ENCODE measurements around the gene COG6.

The COG6 gene

DNA sequence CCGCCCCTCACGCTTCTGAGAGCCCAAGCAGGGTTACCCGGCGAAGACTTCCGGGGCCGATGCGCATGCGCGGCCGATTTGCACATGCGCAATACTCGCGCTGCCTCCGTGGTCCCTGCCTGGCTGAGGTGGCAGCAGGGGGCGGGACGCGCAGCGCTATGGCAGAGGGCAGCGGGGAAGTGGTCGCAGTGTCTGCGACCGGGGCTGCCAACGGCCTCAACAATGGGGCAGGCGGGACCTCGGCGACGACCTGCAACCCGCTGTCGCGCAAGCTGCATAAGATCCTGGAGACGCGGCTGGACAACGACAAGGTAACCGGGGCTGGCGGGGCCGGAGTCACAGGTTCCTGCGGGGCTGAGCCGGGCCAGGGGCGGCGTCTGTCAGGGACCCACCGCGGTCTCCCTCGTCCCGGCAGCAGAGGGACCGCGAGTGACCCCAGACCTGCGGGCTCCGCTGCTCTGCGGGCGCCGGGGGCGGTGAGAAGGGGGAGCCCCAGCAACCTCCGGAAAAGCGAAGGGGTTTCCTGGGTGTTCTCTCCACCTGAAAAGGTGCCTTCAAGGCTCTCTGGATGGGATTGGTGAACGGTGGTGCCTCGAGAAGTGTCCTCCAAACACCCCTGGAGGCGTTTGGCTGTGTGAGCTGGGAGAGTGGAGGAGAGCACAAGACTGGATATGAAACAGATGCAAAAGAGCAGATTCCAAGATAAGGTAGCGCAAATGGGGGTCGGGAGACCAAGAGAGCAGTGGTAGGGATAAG lies at the start of gene COG6:
Gene COG6, plus strand, starts transcription at position 94 of the 756 bp plus-strand sequence. Its CDS starts 65 bp downstream, at position 159.
- peak; percentile 97 for DNase-seq

DNA sequence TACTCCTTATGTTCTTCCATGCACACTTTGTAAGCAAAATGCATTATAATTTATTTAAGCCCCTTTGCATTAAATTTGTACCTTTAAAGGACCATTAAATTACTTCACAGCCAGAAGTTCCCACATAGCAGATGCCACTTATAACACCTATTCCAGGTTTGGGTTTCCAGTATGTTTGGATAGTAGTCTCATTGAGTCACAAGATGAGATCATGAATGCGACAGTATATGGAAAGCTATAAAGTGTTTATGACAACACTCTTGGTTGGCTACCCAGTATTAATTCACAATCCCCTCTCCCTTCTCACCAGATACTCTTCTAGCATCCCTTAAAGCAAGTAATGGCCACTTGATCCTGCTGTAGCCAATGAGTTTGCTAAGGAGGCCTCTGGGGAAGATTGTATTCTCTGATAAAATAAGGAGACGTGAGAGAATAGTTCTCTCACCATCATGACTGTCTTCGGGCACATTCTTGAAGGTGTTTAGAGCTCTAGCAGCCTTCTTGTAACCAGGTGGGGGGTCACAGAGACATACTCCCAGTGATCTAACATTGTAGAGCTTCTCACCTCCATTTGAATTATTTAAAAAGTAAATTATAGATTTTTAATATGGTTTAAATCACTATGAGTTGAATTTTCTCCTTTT lies 49.7 kb upstream of the COG6 start:
- DNase-seq, result no peak

DNA sequence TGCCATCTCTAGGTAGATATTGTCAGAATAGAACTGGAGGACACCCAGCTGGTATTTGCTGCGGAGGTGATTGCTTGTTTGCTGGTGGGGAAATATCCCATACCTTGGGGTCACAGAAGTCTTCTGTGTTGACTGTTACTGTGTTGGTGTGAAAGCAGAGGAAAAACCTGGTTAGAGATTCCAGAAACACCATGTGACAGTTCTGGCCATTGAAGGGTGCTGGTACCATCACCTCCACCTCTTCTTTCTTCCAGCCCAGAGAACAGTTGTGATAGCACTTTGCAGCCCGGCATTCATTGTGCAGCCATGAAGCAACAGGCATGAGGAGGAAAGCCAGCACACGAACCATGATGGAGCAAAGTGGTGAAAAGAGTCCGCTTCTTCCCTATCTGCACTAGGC lies 47.6 kb upstream of the COG6 start:
- DNase-seq, result no peak

- peak; percentile 55 for DNase-seq
Measured at GRCh38 chr13:39612023-39612637, 43.3 kb upstream of the COG6 start.

DNA sequence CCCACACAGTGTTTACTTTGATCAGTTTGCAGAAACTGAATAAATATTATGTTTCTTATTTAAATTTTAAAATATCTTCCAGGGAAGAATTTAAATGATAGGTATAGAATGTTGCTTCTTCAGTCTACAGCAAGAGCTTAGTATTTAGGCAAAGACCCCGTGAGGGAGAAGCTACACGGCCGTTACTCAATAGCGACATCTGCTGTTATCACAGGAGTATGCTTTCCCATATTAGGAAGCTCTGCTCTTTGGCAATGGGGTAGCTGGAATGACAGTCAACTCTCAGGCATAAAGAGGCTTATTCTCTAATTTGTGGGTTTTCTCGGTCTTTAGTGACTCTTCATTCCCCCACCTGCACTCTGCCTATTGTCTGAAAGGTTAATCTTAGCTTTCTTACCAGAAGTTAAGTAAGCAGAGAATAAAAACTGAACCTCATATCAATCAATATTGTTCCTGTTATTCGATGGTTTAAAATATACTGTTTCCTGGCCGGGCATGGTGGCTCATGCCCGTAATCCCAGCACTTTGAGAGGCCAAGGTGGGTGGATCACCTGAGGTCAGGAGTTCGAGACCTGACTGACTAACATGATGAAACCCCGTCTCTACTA lies 39.3 kb upstream of the COG6 start:
- DNase-seq, result peak; percentile 26

GRCh38 chr13:39618561-39618960 lies 36.9 kb upstream of the COG6 start:
- DNase-seq, result no peak

GRCh38 chr13:39623466-39623865 lies 32.0 kb upstream of the COG6 start:
- no peak for DNase-seq

- DNase-seq, result no peak
Measured at GRCh38 chr13:39631307-39631706, 24.2 kb upstream of the COG6 start.

GRCh38 chr13:39632994-39633393 lies 22.5 kb upstream of the COG6 start:
- no peak for DNase-seq

DNA sequence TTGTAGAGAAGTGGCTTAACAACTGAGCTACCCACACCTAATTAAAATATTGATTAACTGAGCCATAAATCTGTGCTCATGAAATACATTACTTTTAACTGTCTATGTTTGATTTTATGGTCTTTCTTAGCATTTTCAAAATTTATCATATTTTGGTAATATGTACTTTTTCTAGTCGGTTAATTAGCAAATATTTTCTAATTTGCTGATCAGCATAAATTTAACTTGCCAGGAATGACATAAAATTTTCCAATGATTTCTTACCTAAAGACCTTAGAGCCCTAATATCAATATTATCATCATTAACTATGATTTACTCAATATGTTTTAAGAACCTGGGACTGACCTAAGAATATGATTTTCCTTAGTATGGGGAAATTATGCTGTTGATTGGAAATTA lies 19.9 kb upstream of the COG6 start:
- DNase-seq, result no peak

DNA sequence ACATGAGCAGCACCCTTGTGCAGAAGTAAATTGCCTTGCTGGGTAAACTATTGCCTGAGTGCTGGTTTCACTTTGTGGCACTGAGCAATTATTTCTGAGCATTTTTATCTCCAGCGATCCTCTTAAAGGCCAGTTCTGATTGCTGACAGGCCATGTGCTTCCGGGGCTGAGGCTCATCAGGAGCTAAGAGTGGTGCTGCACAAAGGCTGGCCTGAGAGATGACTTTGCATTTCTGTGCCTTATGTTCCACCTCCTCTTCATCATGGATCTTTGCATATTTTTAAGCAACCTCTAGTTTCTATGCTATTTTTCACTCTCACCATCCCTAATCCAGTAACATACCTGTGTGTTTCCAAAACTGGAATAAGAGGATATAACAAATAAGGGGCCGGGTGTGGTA lies 17.6 kb upstream of the COG6 start:
- DNase-seq, result no peak

DNA sequence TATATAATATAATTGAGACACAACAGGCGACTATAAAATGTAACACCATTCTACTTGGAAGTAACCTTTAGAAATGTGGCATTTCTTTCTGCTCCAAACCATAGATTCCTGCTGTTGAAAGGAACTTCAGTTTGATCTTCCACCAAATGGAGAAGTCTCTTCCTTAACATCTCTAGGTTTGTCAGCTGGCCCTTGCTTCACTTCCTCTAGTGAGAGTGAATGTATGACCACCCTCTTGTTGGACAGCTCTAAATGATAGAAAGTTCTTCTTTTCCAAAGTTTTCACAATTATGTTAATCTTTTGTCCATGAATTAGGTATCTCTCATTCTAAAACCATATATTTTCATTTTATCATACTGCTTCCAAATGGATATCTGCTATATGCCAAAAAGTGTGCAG lies 13.8 kb upstream of the COG6 start:
- DNase-seq, result no peak

DNA sequence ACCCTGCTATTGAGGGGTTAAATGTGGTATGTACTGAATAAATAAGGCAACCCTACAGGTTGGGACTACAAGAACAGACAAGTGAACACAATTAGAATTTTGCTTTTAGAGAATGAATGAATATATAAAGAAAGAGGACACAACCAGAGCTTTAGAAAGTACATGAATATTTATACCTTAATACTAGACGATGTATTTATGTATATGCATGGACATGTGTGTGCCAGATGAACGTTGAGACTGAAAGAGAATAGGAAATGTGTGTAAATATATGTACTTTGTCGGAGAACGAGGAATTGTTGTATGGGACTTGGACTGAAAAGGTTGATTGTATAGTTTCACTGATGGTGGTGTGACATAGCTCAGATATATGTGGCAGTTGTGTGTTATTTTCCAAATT lies 9.3 kb upstream of the COG6 start:
- no peak for DNase-seq

- DNase-seq, result no peak
Measured at GRCh38 chr13:39655041-39655568, 357 bp upstream of the COG6 start.

GRCh38 chr13:39656325-39656677 lies 839 bp downstream of the COG6 start:
- DNase-seq, result no peak

DNA sequence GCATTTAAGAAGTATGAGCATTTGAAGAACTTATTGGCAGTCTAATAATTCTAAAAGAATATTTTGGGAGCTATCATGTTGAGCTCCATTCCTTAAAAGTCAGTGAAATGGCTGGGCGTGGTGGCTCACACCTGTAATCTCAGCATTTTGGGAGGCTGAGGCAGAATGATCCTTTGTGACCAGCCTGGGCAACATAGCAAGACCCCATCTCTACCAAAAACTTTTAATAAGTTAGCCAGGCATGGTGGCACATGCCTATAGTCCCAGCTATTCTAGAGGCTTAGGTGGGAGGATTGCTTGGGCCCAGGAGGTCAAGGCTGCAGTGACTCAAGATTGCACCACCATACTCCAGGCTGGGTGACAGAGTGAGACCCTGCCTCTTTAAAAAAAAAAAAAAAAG lies 8.0 kb downstream of the COG6 start:
- DNase-seq, result no peak

DNA sequence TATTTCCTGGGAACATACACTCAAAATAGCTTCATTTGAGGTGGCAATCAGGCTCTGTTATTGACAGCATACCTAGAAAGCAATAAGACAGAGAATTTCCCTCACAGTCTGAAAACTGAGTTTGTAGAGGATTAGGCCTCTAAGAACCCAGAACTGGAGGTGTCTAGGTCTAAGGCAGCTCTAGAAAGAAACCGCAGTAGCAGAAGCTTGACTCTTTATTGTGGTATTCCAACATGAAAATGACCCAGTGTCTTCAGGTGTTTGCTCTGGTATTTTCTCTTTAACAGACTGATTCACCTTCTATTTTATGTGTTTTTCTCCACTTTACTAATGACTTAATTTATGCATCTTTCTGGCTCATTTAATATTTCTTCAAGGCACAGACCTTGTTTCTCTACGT lies 8.5 kb downstream of the COG6 start:
- DNase-seq, result no peak

GRCh38 chr13:39665763-39666162 lies 10.3 kb downstream of the COG6 start:
- DNase-seq, result no peak

- DNase-seq, result no peak
Measured at GRCh38 chr13:39670445-39670844, 15.0 kb downstream of the COG6 start.

DNA sequence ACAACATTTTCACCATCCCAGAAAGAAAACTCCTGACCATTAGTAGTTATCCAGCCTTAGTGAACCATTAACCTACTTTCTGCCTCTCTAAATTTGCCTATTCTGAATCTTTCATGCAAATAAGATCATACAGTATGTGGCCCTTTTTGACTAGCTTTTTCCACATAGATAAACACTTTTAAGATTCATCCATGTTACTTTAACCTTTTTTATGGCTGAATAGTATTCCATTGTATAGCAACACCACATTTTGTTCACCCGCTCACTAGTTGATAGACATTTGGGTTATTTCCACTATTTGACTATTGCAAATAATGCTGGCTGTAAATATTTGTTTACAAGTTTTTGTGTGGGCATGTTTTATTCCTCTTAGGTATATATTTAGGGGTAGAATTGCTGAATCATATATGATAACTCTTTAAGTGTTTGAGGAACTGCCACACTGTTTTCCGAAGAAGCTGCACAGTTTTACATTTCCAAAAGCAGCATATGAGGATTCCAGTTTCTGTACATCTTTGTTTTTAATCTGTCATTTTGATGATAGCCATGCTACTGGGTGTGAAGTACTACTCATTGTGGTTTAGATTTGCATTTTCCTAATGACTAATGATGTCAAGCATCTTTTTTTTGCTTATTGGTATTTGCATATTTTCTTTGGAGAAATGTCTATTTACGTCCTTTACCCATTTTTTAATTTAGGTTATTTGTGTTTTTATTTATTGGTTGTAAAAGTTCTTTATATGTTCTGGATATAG lies 17.1 kb downstream of the COG6 start:
- no peak for DNase-seq

DNA sequence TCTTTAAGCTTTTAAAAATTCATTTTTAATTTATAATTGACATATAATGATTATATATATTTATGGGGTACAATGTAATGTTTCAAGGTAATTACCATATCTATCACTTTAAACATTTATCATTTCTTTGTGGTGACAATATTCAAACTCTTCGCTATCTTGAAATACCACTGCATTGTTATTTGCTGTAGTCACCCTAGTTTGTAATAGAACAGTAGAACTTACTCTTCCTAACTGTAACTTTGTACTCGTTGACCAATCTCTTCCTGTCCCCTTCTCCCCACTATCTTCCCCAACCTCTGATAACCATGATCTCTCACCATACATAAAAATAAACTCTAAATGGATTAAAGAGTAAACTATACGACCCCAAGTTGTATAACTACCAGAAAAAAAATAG lies 20.4 kb downstream of the COG6 start:
- no peak for DNase-seq

DNA sequence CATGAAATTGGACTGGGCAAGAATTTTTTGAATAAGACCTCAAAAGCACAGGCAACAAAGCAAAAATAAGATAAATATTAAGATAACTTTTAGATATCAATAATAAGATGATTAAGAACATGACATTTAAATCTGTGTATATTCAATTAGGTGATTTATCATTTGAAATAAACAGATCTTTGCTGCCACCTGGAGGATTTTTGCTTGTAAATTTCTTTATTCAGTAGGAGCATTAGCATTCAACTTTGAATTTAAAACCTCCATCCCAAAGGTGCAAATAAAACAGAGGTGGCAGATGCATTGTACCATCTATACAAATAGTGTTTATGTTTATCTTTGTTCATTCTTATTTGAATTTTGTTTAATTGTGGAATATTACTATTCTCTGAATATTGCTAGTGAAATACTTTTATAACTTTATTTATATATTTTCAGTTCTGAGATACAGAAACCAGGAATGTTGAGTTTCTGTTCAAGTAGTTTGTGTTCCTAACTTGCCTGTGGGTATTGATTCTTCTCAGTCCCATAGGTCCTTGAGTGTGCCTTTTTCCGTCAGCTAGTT lies 20.9 kb downstream of the COG6 start:
- DNase-seq, result peak; percentile 9

GRCh38 chr13:39682310-39682709 lies 26.8 kb downstream of the COG6 start:
- DNase-seq, result no peak

Data from activated T-cell treated with anti-CD3 and anti-CD28 coated beads for 4 hours (primary cell).